ENCODE data around the gene TRAPPC2B.

DNA sequence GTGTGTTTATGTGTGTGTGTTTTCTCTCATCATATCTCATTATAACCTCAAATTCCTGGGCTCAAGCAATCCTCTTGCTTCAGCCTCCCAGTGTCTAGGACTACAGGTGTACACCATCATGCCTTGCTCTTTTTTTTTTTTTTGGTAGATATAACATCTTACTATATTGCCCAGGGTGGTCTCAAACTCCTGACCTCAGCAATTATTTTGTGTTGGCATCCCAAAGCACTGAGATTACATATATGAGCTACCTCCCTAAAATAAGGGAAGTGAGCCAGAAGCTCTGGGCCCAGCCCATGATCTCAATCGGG, 43.5 kb upstream of the TRAPPC2B start:
- TF ChIP-seq CTCF (IDR thresholded peaks at IDR 0.05) (no peak), EZH2 (IDR thresholded peaks at IDR 0.05) (no peak), EZH2phosphoT487 (IDR thresholded peaks at IDR 0.05) (no peak)

Measured in neural progenitor cell (in vitro differentiated cells).